SK-N-MC (cell line): ENCODE results near the gene PLEKHG4B.

Experiments used
- EZH2 ChIP-seq: fragments of 200-600 bp; sonication (generic); IDR thresholded peaks from one replicate; pipeline ENCODE4 v1.6.1; 2017; ENCODE audit warnings: antibody characterized with exemption
- FOXP2 ChIP-seq: optimal IDR thresholded peaks from 2 replicates; pipeline ENCODE3; 2011; ENCODE audit warnings: mild to moderate bottlenecking, moderate library complexity; ENCODE audit not compliant: insufficient read depth; ENCODE audit errors: extremely low read length, control extremely low read depth
- POLR2AphosphoS5 ChIP-seq: IDR thresholded peaks from 2 replicates; pipeline ENCODE4 v1.6.1; 2012; ENCODE audit warnings: mild to moderate bottlenecking, low read depth, low read length, borderline replicate concordance

GRCh38 chr5:111171-111570 lies 19.2 kb downstream of the PLEKHG4B start:
- TF ChIP-seq EZH2 (no peak), POLR2AphosphoS5 (no peak), FOXP2 (no peak)
